HCT116 (cell line): ENCODE data around the gene NACC2.

Experiments used
- TF ChIP-seq, protein P1 (sequence below), 3 experiments: fragments of 200-600 bp in 1 of 3; sonication (generic) in 1 of 3; IDR thresholded peaks in 2 of 3; conservative IDR thresholded peaks in 1 of 3; 2 replicates each; pipeline ENCODE4 v1.5.1; 2012 to 2017; ENCODE audit warnings: low read depth in 2 of 3, low read length in 2 of 3, antibody characterized with exemption in 1 of 3, borderline replicate concordance in 1 of 3, control low read depth in 1 of 3, mild to moderate bottlenecking in 1 of 3, mixed read lengths in 1 of 3, mixed run types in 1 of 3, moderate library complexity in 1 of 3; ENCODE audit not compliant: insufficient read depth in 1 of 3
- TF ChIP-seq, protein P2 (sequence below): IDR thresholded peaks from 2 replicates; pipeline ENCODE4 v1.6.1; 2012
- TF ChIP-seq, protein P3 (sequence below): IDR thresholded peaks from 2 replicates; pipeline ENCODE4 v1.6.1; 2011; ENCODE audit warnings: mild to moderate bottlenecking, low read length, moderate library complexity; ENCODE audit not compliant: insufficient replicate concordance; ENCODE audit errors: extremely low read depth

DNA sequence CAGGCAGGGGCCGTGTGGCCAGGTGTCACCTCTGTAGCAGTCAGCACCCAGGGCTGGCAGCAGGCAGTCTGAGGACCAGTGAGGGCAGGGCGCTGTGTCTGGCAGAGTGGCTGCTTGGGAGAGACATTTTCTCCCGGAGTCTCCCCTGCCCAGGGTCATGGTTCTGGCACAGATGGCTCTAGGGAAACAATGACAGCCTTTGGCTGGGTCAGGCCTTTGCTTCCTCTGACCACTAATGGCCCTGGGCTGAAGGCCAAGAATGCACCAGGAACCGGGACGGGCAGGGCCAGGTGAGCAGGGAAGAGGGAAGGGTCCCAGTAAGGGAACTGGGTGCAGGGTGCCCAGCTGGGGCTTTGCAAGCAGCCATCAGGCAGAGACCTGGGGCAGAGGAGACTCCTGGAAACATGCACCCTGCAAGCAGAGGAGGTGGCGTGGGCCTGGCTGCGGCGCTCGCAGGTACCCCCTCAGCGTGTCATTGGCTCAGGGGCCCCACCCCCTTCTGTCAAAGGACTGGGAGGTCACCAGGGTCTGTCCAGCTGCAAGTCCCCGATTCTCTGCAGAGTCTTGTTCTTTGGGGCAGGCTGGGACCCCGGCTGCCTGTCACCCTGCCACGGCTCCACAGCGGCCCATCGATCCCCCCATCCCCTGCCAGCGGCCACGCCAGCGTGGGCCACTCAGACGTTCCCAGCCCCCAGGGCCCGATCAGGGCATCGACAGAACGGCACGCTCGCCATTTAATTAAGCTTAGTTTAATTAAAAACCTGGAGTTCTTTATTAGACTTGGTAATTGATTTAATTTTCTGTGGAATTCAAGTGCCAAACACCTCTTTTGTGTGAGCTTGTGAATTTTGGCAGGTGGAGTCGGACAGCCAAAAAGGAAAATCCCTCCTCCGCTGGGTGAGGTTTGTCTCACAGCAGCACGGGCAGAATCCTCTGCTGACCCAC, 42.5 kb upstream of the NACC2 start:
- TF ChIP-seq, protein P1, sequence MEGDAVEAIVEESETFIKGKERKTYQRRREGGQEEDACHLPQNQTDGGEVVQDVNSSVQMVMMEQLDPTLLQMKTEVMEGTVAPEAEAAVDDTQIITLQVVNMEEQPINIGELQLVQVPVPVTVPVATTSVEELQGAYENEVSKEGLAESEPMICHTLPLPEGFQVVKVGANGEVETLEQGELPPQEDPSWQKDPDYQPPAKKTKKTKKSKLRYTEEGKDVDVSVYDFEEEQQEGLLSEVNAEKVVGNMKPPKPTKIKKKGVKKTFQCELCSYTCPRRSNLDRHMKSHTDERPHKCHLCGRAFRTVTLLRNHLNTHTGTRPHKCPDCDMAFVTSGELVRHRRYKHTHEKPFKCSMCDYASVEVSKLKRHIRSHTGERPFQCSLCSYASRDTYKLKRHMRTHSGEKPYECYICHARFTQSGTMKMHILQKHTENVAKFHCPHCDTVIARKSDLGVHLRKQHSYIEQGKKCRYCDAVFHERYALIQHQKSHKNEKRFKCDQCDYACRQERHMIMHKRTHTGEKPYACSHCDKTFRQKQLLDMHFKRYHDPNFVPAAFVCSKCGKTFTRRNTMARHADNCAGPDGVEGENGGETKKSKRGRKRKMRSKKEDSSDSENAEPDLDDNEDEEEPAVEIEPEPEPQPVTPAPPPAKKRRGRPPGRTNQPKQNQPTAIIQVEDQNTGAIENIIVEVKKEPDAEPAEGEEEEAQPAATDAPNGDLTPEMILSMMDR (IDR thresholded peaks at IDR 0.05 in 2 of 3, conservative IDR thresholded peaks at IDR 0.05 in 1 of 3; ENCODE audit: borderline replicate concordance in 1 of 3, insufficient read depth in 1 of 3, low read depth in 2 of 3, low read length in 2 of 3) = no peak
- TF ChIP-seq, protein P2, sequence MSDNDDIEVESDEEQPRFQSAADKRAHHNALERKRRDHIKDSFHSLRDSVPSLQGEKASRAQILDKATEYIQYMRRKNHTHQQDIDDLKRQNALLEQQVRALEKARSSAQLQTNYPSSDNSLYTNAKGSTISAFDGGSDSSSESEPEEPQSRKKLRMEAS = no peak
- TF ChIP-seq, protein P3, sequence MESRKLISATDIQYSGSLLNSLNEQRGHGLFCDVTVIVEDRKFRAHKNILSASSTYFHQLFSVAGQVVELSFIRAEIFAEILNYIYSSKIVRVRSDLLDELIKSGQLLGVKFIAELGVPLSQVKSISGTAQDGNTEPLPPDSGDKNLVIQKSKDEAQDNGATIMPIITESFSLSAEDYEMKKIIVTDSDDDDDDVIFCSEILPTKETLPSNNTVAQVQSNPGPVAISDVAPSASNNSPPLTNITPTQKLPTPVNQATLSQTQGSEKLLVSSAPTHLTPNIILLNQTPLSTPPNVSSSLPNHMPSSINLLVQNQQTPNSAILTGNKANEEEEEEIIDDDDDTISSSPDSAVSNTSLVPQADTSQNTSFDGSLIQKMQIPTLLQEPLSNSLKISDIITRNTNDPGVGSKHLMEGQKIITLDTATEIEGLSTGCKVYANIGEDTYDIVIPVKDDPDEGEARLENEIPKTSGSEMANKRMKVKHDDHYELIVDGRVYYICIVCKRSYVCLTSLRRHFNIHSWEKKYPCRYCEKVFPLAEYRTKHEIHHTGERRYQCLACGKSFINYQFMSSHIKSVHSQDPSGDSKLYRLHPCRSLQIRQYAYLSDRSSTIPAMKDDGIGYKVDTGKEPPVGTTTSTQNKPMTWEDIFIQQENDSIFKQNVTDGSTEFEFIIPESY = no peak
